Cardiac muscle cell (in vitro differentiated cells and primary cell): Measurements from ENCODE around the gene CHCT1. TPM values are rescaled to one million over a fixed set of nuclear protein-coding genes. Genes with fewer than 3 reads are reported as not detected.

ENCODE experiments used
- DNase-seq, 2 donors: peaks; one replicate each; pipeline versions ENCODE4 v3.0.0 to v3.0.0-alpha.2; 2010 to 2017; ENCODE audit warnings: low read depth in 1 of 2, low spot score in 1 of 2
- H3K27ac ChIP-seq: fragments of 200-600 bp; sonication (generic); 2 replicates; pipeline ENCODE4 v1.5.1; 2016
- H3K27me3 ChIP-seq: fragments of 200-600 bp; sonication (generic); 2 replicates; pipeline ENCODE4 v1.6.0; 2016; ENCODE audit warnings: control low read depth
- H3K36me3 ChIP-seq: fragments of 200-600 bp; sonication (generic); 2 replicates; pipeline ENCODE4 v1.5.1; 2016; ENCODE audit warnings: control low read depth
- H3K4me1 ChIP-seq: fragments of 200-600 bp; sonication (generic); 2 replicates; pipeline ENCODE4 v1.8.1; 2017; ENCODE audit warnings: low read depth, mild to moderate bottlenecking, mixed run types
- H3K4me3 ChIP-seq: fragments of 200-600 bp; sonication (generic); 2 replicates; pipeline ENCODE4 v1.5.1; 2016; ENCODE audit warnings: mild to moderate bottlenecking
- H3K9me3 ChIP-seq: fragments of 200-600 bp; sonication (generic); 2 replicates; pipeline ENCODE4 v1.5.1; 2017; ENCODE audit warnings: low read depth, mild to moderate bottlenecking, control low read depth
- polyA plus RNA-seq: library from polyadenylated mRNA; unstranded; fragments of >200 nt; fragmentation: Nextera tagmentation; extraction: Ambion mirVana; gene quantifications from 2 replicates; pipeline ENCODE4 v1.2.1, GENCODE V29; 2016
- total RNA-seq: library from RNA; depleted of rRNA; stranded (reverse); fragments of >200 nt; gene quantifications from 2 replicates; pipeline ENCODE4 v1.2.3, GENCODE V29; 2016
- TF ChIP-seq, protein P1 (sequence below): IDR thresholded peaks from 2 replicates; pipeline ENCODE4 v1.5.1; 2012; ENCODE audit warnings: low read depth, mild to moderate bottlenecking, low read length

The CHCT1 gene
- total and polyA plus RNA-seq, 2 experiments from 2014 or later, result not detected

DNA sequence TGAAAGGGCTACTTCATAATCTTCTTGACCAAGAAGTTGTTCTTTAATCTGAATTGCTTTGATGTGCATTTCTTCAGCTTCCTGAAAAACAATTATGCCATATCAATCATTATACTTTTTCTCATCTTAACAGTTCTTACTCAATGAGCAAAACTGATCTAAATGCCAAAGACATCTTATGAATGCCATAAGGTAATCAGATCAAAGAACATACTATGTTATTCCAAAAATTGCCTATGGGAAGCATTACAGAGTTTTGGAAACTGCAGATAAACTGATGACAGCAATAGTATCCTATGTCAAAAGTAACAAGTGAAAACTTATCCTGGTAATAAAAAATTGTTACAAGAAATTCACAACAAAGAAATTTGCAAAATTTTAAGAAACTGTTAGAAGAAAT, 29.7 kb downstream of the CHCT1 start:
- Histone ChIP-seq H3K9me3 (no peaks in the 10 kb centered on the region), H3K27ac (no peak overlapping the region), H3K4me3 (no peak overlapping the region), H3K4me1 (no peaks in the 10 kb centered on the region), H3K36me3 (peaks cover 74% of the 10 kb centered on the region), H3K27me3 (no peaks in the 10 kb centered on the region)
- TF ChIP-seq, protein P1, sequence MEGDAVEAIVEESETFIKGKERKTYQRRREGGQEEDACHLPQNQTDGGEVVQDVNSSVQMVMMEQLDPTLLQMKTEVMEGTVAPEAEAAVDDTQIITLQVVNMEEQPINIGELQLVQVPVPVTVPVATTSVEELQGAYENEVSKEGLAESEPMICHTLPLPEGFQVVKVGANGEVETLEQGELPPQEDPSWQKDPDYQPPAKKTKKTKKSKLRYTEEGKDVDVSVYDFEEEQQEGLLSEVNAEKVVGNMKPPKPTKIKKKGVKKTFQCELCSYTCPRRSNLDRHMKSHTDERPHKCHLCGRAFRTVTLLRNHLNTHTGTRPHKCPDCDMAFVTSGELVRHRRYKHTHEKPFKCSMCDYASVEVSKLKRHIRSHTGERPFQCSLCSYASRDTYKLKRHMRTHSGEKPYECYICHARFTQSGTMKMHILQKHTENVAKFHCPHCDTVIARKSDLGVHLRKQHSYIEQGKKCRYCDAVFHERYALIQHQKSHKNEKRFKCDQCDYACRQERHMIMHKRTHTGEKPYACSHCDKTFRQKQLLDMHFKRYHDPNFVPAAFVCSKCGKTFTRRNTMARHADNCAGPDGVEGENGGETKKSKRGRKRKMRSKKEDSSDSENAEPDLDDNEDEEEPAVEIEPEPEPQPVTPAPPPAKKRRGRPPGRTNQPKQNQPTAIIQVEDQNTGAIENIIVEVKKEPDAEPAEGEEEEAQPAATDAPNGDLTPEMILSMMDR, result no peak
- no peak for DNase-seq

DNA sequence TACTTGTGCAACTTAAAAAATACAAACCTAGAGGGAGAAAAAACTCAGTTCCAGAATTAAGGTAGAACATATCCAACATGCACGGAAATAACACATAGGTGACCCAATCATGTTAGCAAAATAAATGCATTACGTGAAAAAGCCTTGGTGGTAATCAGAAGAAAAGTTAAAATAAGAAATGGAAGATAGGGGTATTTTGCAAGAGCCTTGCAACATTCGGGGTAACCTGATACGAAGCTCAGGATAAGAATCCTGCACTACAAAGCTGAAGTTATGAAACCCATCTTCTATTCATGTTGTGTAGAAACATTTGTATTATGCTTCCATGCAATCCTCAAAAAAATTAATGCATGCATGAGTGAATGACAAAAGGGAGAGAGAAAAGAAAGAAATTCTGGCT, 33.1 kb downstream of the CHCT1 start:
- Histone ChIP-seq H3K27ac (no peak overlapping the region), H3K4me1 (no peaks in the 10 kb centered on the region), H3K36me3 (peaks cover 82% of the 10 kb centered on the region), H3K9me3 (no peaks in the 10 kb centered on the region), H3K27me3 (no peaks in the 10 kb centered on the region), H3K4me3 (no peak overlapping the region)
- TF ChIP-seq, protein P1, result no peak
- peak in 1 of 2 donors; percentile 66 for DNase-seq

DNA sequence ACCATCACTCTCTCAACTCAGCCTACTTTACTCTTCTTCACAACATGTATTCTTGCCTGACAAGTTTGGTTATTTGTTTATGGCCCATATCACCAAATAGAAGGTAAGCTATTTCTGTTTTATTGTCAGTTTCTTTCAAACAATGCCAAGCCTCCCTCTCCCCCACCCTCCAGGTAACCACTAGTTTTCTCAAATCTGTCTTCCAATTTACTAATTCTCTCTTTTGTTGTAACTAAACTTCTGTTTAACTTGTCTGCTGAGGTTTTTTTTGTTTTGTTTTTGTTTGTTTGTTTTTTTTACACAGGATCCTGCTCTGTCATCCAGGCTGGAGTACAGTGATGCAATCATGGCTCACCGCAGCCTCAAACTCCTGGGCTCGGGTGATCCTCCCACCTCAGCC, 34.9 kb downstream of the CHCT1 start:
- H3K4me3 ChIP-seq, result no peak overlapping the region
- DNase-seq, result no peak
- TF ChIP-seq, protein P1, result no peak
- H3K9me3 ChIP-seq, result no peaks in the 10 kb centered on the region
- no peaks in the 10 kb centered on the region for H3K27me3 ChIP-seq
- H3K4me1 ChIP-seq, result no peaks in the 10 kb centered on the region
- H3K27ac ChIP-seq, result no peak overlapping the region
- H3K36me3 ChIP-seq, result peaks cover 86% of the 10 kb centered on the region

DNA sequence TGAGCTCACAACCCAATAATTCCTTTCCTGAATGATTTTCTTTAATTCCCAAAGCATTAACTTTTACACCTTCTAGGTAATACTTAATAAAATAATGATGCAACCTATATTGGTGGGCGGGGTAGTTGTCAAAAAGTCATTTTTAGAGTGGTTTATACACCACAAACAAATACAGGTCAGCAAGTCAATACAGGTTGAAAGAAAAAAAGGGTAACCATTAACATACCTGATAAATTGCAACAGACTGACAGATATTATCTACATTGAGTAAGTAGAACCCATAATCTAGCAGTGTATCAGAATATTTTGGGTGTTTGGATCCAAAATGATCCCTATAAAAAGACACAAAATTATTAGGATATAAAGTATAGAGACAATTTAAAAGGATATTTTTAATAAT, 39.3 kb downstream of the CHCT1 start:
- no peaks in the 10 kb centered on the region for H3K27me3 ChIP-seq
- TF ChIP-seq, protein P1, result no peak
- H3K4me1 ChIP-seq, result no peaks in the 10 kb centered on the region
- peaks cover 78% of the 10 kb centered on the region for H3K36me3 ChIP-seq
- no peak overlapping the region for H3K4me3 ChIP-seq
- no peak for DNase-seq
- no peak overlapping the region for H3K27ac ChIP-seq
- no peaks in the 10 kb centered on the region for H3K9me3 ChIP-seq

DNA sequence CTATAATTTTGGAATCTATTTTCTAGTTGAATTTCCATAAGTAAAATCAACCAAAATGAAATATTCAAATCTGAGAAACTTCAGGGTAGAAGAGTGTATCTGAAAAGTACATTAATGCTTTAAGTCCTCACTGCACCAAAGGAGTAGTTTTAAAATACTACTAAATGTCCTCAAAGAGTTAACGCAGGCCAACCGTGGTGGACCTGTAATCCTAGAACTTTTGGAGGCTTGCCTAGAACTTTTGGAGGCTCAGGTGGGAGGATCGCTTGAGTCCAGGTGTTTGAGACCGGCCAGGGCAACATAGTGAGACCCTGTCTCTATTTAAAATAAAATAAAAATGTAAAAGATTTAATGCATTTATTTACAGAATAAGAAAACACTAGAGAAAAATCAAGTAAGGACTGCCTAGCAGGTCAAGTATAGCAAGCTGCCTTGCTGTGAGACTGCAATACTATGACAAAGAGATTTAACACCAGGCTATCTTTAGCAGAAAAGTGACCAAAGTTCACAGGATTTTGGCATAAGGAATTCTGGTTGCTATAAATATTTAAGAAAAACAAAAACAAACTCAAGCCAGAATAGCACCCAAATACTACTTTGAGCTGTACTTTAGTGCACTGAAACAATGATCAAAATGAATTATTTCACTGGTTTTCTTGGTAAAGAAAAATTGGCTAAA, 41.0 kb downstream of the CHCT1 start:
- TF ChIP-seq, protein P1, result no peak
- no peaks in the 10 kb centered on the region for H3K9me3 ChIP-seq
- H3K27me3 ChIP-seq, result no peaks in the 10 kb centered on the region
- no peaks in the 10 kb centered on the region for H3K4me1 ChIP-seq
- peaks cover 64% of the 10 kb centered on the region for H3K36me3 ChIP-seq
- H3K27ac ChIP-seq, result no peak overlapping the region
- no peak for DNase-seq
- no peak overlapping the region for H3K4me3 ChIP-seq
